ENCODE measurements around the gene PCDH15. TPM values are rescaled to one million over a fixed set of nuclear protein-coding genes. Genes with fewer than 3 reads are reported as not detected.

PCDH15 gene
- total RNA-seq, 4 donors from 2014 or later, result 0.32 TPM; not detected in 3

DNA sequence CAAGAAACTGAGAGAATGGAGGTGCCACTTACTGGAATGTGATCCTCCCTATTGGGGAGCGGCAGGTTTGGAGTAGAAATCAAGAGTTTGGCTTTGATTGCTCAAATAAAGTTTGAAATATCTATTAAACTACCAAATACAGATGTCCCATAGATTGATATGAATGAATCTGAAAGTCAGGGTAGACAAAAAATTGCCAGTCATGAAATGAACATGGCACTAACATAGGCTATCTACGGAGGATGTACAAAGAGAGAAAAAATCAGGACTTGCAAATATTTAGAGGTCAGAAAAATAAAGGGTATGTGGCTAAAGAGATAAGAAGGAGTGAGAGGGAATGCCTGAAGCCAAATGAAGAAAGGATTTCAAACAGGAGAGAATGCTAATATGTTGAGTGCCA lies 119.9 kb downstream of the PCDH15 start:
- TF ChIP-seq, protein P1, sequence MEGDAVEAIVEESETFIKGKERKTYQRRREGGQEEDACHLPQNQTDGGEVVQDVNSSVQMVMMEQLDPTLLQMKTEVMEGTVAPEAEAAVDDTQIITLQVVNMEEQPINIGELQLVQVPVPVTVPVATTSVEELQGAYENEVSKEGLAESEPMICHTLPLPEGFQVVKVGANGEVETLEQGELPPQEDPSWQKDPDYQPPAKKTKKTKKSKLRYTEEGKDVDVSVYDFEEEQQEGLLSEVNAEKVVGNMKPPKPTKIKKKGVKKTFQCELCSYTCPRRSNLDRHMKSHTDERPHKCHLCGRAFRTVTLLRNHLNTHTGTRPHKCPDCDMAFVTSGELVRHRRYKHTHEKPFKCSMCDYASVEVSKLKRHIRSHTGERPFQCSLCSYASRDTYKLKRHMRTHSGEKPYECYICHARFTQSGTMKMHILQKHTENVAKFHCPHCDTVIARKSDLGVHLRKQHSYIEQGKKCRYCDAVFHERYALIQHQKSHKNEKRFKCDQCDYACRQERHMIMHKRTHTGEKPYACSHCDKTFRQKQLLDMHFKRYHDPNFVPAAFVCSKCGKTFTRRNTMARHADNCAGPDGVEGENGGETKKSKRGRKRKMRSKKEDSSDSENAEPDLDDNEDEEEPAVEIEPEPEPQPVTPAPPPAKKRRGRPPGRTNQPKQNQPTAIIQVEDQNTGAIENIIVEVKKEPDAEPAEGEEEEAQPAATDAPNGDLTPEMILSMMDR (IDR thresholded peaks at IDR 0.05), result no peak
- ATAC-seq (ENCODE audit: low FRiP score) (no peak), DNase-seq (ENCODE audit: low spot score) (no peak)

DNA sequence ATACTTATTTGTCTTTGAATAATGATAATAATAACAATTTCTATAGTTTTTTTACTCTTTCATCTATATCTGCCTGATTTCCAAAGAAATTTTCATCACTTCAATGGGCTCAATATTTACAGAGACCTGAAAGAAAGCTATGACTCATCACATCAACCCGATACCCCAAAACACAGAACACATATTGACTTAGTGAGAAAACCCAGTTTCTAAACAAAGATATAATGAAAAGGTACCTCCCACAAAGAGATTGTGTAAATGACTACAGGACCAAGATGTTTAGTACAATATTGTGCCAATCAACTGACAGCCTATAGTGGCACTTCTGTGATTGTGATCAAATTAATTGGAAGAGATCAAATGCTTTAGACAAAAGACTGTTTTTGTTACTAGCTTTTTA lies 133.9 kb downstream of the PCDH15 start:
- ATAC-seq (ENCODE audit: low FRiP score) (no peak), DNase-seq (ENCODE audit: low spot score) (no peak)
- TF ChIP-seq, protein P1 (IDR thresholded peaks at IDR 0.05), result no peak

DNA sequence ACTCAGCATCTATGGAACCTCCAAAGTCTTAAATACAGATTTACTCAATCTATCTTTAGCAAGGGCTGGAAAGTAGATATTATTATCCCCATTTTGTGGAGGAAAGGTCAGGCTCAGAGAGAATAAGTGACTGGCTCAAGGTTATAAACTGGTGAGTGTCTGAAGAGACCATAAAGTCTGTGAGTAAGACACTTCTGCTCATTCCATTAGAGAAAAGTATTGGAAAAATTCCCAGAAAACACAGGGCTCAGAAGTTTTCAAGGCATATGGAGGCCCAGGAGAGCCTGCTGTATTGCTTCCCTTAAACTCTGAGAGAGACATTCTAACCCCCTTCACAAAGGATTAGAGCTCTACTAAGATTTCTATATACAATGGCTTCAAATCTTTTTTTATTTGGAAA lies 134.8 kb downstream of the PCDH15 start:
- TF ChIP-seq, protein P1 (IDR thresholded peaks at IDR 0.05), result no peak
- no peak for DNase-seq (ENCODE audit: low spot score)

DNA sequence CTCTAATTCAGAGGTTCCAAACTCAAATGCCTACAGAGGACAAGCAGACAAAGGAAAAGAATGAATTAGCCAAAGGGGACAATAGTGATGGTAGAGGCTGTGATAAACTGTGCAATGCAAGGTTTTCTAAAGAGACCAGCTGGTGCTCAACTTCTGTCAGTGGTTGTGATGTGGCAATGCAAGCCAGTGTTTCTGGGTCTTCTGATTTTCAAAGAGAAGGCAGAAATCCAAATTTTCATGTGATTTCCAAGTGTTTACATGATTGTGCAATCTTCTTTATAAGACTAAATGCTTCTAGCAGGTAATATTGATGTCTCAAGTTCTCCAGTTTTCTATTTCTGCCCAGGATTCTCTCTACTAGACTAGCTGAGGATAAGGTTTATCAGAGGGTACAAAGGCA lies 135.9 kb downstream of the PCDH15 start:
- no peak for ATAC-seq (ENCODE audit: low FRiP score)
- TF ChIP-seq, protein P1 (IDR thresholded peaks at IDR 0.05), result no peak
- DNase-seq (ENCODE audit: low spot score), result no peak

More for the DNA sequence above, 134.8 kb downstream of the PCDH15 start:
- no peak for ATAC-seq (ENCODE audit: low FRiP score)

DNA sequence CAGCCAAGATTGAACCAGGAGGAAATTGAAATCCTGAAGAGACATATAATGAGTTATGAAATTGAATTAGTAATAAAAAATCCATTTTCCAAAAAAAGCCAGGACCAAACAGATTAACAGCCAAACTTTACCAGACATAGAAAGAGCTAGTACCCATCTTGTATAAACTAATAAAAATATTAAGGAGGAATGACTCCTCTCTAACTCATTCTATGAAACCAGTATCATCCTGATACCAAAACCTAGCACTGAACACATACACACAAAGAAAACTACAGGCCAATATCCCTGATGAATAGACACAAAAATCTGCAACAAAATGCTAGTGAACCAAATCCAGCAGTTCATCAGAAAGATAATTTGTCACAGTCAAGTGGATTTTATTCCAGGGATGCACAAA lies 140.6 kb downstream of the PCDH15 start:
- TF ChIP-seq, protein P1 (IDR thresholded peaks at IDR 0.05), result no peak
- ATAC-seq (ENCODE audit: low FRiP score), result no peak
- no peak for DNase-seq (ENCODE audit: low spot score)

DNA sequence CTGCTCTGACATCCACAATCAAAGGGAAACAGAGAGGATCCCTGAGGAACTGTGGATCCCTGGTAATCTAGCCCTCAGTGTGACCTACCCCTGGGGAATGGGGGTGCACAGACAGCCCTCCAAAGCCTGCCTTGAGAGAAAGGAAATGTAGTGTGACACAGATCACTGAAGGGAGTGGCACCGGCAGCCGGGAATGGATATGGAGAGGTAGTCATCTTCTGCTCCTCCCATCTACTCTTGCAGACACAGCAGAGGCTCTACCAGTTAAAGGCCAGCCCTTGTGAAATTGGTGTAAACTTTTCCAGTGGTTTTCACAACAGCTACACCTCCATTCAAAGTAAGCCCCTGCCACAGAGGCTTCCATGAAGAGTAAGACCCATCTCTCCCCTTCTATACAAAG lies 144.4 kb downstream of the PCDH15 start:
- DNase-seq (ENCODE audit: low spot score) (no peak), ATAC-seq (ENCODE audit: low FRiP score) (no peak)
- TF ChIP-seq, protein P1 (IDR thresholded peaks at IDR 0.05), result no peak

DNA sequence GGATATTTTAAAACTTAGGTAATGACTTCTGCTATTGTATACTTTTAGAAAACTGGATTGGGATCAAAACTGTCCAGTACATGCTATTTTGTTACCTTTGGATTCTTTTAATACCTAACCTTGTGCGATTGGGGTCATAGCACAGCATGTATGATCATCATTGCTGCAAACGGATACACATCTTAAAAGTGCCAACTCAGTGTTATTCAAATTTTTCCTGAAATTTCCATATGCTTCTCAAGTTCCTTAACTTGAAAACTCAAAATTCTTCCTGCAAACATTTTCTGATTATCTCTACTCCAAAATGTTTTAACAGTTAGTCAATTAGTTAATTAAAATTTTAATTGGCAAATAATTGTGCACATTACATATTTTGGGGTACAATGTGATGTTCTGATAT lies 147.5 kb downstream of the PCDH15 start:
- no peak for DNase-seq (ENCODE audit: low spot score)
- no peak for ATAC-seq (ENCODE audit: low FRiP score)
- TF ChIP-seq, protein P1 (IDR thresholded peaks at IDR 0.05), result no peak

Data from omental fat pad (tissue), 4 donors.